ENCODE measurements around the gene SMYD3. TPM values are rescaled to one million over a fixed set of nuclear protein-coding genes. Genes with fewer than 3 reads are reported as not detected.

SMYD3 gene
- total and polyA plus RNA-seq, 2 of the 13 experiments (the other 11 are each of a cell fraction or from before 2014, with no cell fraction given), result 27.7 to 35.8 TPM

GRCh38 chr1:245770156-245770555 is 736.9 kb downstream of the SMYD3 start:
- peaks cover 0 to 7% of the 10 kb centered on the region in 2 experiments; a peak in 1 of 5 replicates for H3K36me3 ChIP-seq (replicated peaks in 1 of 2; ENCODE audit: control insufficient read depth in 1 of 2, insufficient read depth in 2 of 2, low read length in 2 of 2)
- no peaks in the 10 kb centered on the region for H3K79me2 ChIP-seq (ENCODE audit: insufficient read depth, low read length)
- ChIA-PET CTCF (ENCODE audit: low intra/inter-chr PET ratio, low total read pairs) (no interaction called here), POLR2A (no interaction called here)
- no peaks in the 10 kb centered on the region for H3K4me1 ChIP-seq (ENCODE audit: insufficient read depth, low read length)
- H3K27me3 ChIP-seq (ENCODE audit: control insufficient read depth in 1 of 2, insufficient read depth in 2 of 2, low read length in 2 of 2), result no peaks in the 10 kb centered on the region
- no peak for FAIRE-seq
- H2AFZ ChIP-seq (ENCODE audit: low read length), result no peak overlapping the region
- intact Hi-C loops (cut with micrococcal nuclease; ENCODE audit: unreplicated experiment) (no loop called here), in situ Hi-C loops (cut with HindIII; ENCODE audit: extremely low pct_ligation_motif_present, low pct_unique_long_range_greater_than_20kb) (no loop called here)
- no peak overlapping the region for H3K27ac ChIP-seq (ENCODE audit: extremely low read length, insufficient read depth, low read length)
- no peaks in the 10 kb centered on the region for H3K9me3 ChIP-seq (ENCODE audit: low read length)
- no peak overlapping the region for H3K4me3 ChIP-seq (replicated peaks in 1 of 3; ENCODE audit: insufficient read depth in 1 of 3, low read depth in 2 of 3, low read length in 3 of 3)
- DNase-seq (ENCODE audit: low spot score), result no peak
- no peak overlapping the region for H3K4me2 ChIP-seq (ENCODE audit: low read depth, low read length)
- TF ChIP-seq KAT7 (CRISPR knock-in tag; IDR thresholded peaks at IDR 0.05; ENCODE audit: borderline replicate concordance) (no peak), ZNF704 (CRISPR knock-in tag; IDR thresholded peaks at IDR 0.05; ENCODE audit: borderline replicate concordance) (no peak), ZGPAT (CRISPR knock-in tag; IDR thresholded peaks at IDR 0.05) (no peak), CEBPG (CRISPR knock-in tag; IDR thresholded peaks at IDR 0.05) (no peak), NFRKB (IDR thresholded peaks at IDR 0.05) (no peak), ISL2 (CRISPR knock-in tag; IDR thresholded peaks at IDR 0.05) (no peak), DPF2 (CRISPR knock-in tag; IDR thresholded peaks at IDR 0.05; ENCODE audit: borderline replicate concordance, low read depth) (no peak), ZSCAN22 (CRISPR knock-in tag; IDR thresholded peaks at IDR 0.05) (no peak), HDAC2 (CRISPR knock-in tag; IDR thresholded peaks at IDR 0.05) (no peak), TIGD3 (CRISPR knock-in tag; IDR thresholded peaks at IDR 0.05; ENCODE audit: borderline replicate concordance) (no peak), ZNF432 (CRISPR knock-in tag; IDR thresholded peaks at IDR 0.05; ENCODE audit: borderline replicate concordance) (no peak), BCL3 (CRISPR knock-in tag; IDR thresholded peaks at IDR 0.05) (no peak), AFF4 (CRISPR knock-in tag; IDR thresholded peaks at IDR 0.05) (no peak), ZMYM4 (CRISPR knock-in tag; IDR thresholded peaks at IDR 0.05) (no peak), ATF7-NPFF (CRISPR knock-in tag; IDR thresholded peaks at IDR 0.05; ENCODE audit: low read depth) (no peak)
- no peak overlapping the region for H3K9ac ChIP-seq (ENCODE audit: insufficient read depth, low read depth, low read length)
- H4K20me1 ChIP-seq (ENCODE audit: insufficient read depth, low read length), result no peaks in the 10 kb centered on the region
- 93% methylated on average over 2 of the region's 2 CpGs for whole genome bisulfite sequencing (ENCODE audit: low lambda C conversion rate)
- no TSS peak for BruUV-seq (replicated peaks)
- ATAC-seq, result no peak
